WTC11 (cell line): ENCODE data around the gene BLMH. TPM values are rescaled to one million over a fixed set of nuclear protein-coding genes. Genes with fewer than 3 reads are reported as not detected.

Experiments used
- ATAC-seq: fragments of 200-7000 bp; cut with Tn5 transposase; 2 replicates; pipeline ENCODE4 v1.10.0; 2021; ENCODE audit warnings: mild to moderate bottlenecking, moderate library complexity
- CTCF ChIA-PET: fragments of 300-600 bp; sonication (Branson Sonifier 250); formaldehyde crosslinking; loops from one replicate; lab custom pipeline; 2021; ENCODE audit warnings: antibody characterized with exemption; lab: Charles Lee
- POLR2A ChIA-PET: fragments of 350-600 bp; sonication (Branson Sonifier 250); formaldehyde crosslinking; loops from one replicate; lab custom pipeline; 2021; ENCODE audit warnings: antibody characterized with exemption; lab: Charles Lee
- DNase-seq: peaks from one replicate; pipeline ENCODE4 v3.0.0; 2021; ENCODE audit warnings: low spot score
- H3K27ac Mint-ChIP-seq: 2 replicates; pipeline ENCODE4 v1.8.0; 2021; ENCODE audit warnings: mixed read lengths
- H3K27me3 Mint-ChIP-seq: 2 replicates; pipeline ENCODE4 v1.8.0; 2021; ENCODE audit warnings: low read depth, mild to moderate bottlenecking, moderate library complexity, mixed read lengths
- H3K36me3 Mint-ChIP-seq: 2 replicates; pipeline ENCODE4 v1.8.0; 2021; ENCODE audit warnings: mixed read lengths
- H3K4me1 Mint-ChIP-seq: 2 replicates; pipeline ENCODE4 v1.8.0; 2022; ENCODE audit warnings: mixed read lengths
- H3K4me3 Mint-ChIP-seq: 2 replicates; pipeline ENCODE4 v1.8.0; 2021; ENCODE audit warnings: mild to moderate bottlenecking, moderate library complexity, mixed read lengths
- H3K9me3 Mint-ChIP-seq: 2 replicates; pipeline ENCODE4 v1.8.0; 2021; ENCODE audit warnings: mixed read lengths
- ATF2 ChIP-seq: sonication (generic); formaldehyde crosslinking; IDR thresholded peaks from 2 replicates; pipeline ENCODE4 v1.8.1; 2022; ENCODE audit warnings: low read depth, missing genetic modification reagents, borderline replicate concordance
- ATF6 ChIP-seq: sonication (generic); formaldehyde crosslinking; IDR thresholded peaks from 2 replicates; pipeline ENCODE4 v1.8.1; 2023; ENCODE audit warnings: mild to moderate bottlenecking, missing genetic modification reagents
- E2F4 ChIP-seq: sonication (generic); formaldehyde crosslinking; IDR thresholded peaks from 2 replicates; pipeline ENCODE4 v1.8.1; 2022; ENCODE audit warnings: low read depth, mild to moderate bottlenecking, moderate library complexity, missing genetic modification reagents, borderline replicate concordance
- EMX1 ChIP-seq: fragments of 250-450 bp; sonication (Bioruptor Pico); IDR thresholded peaks from 2 replicates; pipeline ENCODE4 v1.8.0; 2021; ENCODE audit warnings: mild to moderate bottlenecking
- HMGXB4 ChIP-seq: sonication (generic); formaldehyde crosslinking; IDR thresholded peaks from 2 replicates; pipeline ENCODE4 v1.8.1; 2023; ENCODE audit warnings: mild to moderate bottlenecking, moderate library complexity, missing genetic modification reagents
- IRF2 ChIP-seq: sonication (generic); formaldehyde crosslinking; IDR thresholded peaks from 2 replicates; pipeline ENCODE4 v1.8.0; 2022; ENCODE audit warnings: low read depth, missing genetic modification reagents, borderline replicate concordance
- KAT7 ChIP-seq: sonication (generic); formaldehyde crosslinking; IDR thresholded peaks from 2 replicates; pipeline ENCODE4 v1.8.1; 2023; ENCODE audit warnings: missing genetic modification reagents, mild to moderate bottlenecking, borderline replicate concordance
- NFYB ChIP-seq: sonication (generic); formaldehyde crosslinking; conservative IDR thresholded peaks from 2 replicates; pipeline ENCODE4 v1.8.0; 2022; ENCODE audit warnings: low read depth, missing genetic modification reagents
- NR1H2 ChIP-seq: sonication (generic); formaldehyde crosslinking; IDR thresholded peaks from 2 replicates; pipeline ENCODE4 v1.9.0; 2021; ENCODE audit warnings: mild to moderate bottlenecking, moderate library complexity, missing genetic modification reagents
- NR2C2 ChIP-seq: sonication (generic); formaldehyde crosslinking; IDR thresholded peaks from 2 replicates; pipeline ENCODE4 v1.8.0; 2022; ENCODE audit warnings: mild to moderate bottlenecking, missing genetic modification reagents
- RELA ChIP-seq: sonication (generic); formaldehyde crosslinking; IDR thresholded peaks from 2 replicates; pipeline ENCODE4 v1.8.1; 2022; ENCODE audit warnings: missing genetic modification reagents, mild to moderate bottlenecking, borderline replicate concordance
- TEAD4 ChIP-seq: sonication (generic); formaldehyde crosslinking; IDR thresholded peaks from 2 replicates; pipeline ENCODE4 v1.8.0; 2022; ENCODE audit warnings: mild to moderate bottlenecking, missing genetic modification reagents
- ZBTB21 ChIP-seq: sonication (generic); formaldehyde crosslinking; IDR thresholded peaks from 2 replicates; pipeline ENCODE4 v1.8.1; 2023; ENCODE audit warnings: mild to moderate bottlenecking, missing genetic modification reagents, borderline replicate concordance
- ZMAT4 ChIP-seq: fragments of 250-450 bp; sonication (Bioruptor Pico); IDR thresholded peaks from 2 replicates; pipeline ENCODE4 v1.9.0; 2021; ENCODE audit warnings: mild to moderate bottlenecking
- ZNF416 ChIP-seq: fragments of 250-450 bp; sonication (Bioruptor Pico); IDR thresholded peaks from 2 replicates; pipeline ENCODE4 v1.9.0; 2021; ENCODE audit warnings: mild to moderate bottlenecking, inconsistent platforms
- ZNF423 ChIP-seq: fragments of 250-450 bp; sonication (Bioruptor Pico); IDR thresholded peaks from 2 replicates; pipeline ENCODE4 v2.1.2; 2022; ENCODE audit warnings: mild to moderate bottlenecking, moderate library complexity
- ZNF425 ChIP-seq: fragments of 250-450 bp; sonication (Bioruptor Pico); conservative IDR thresholded peaks from 2 replicates; pipeline ENCODE4 v1.9.0; 2021; ENCODE audit warnings: mild to moderate bottlenecking
- ZNF512 ChIP-seq: sonication (generic); formaldehyde crosslinking; IDR thresholded peaks from 2 replicates; pipeline ENCODE4 v1.8.1; 2022; ENCODE audit warnings: missing genetic modification reagents, borderline replicate concordance
- total RNA-seq: library from RNA; stranded (reverse); gene quantifications from 3 replicates; pipeline ENCODE4 v1.2.3, GENCODE V29; 2021

BLMH gene
- total RNA-seq, 1 experiment from 2014 or later = 63.9 TPM

- TF ChIP-seq HMGXB4 (CRISPR knock-in tag) (no peak), IRF2 (no peak), ATF2 (CRISPR knock-in tag) (no peak), E2F4 (CRISPR knock-in tag) (no peak), EMX1 (no peak), NR2C2 (CRISPR knock-in tag) (no peak), ATF6 (CRISPR knock-in tag) (no peak), ZBTB21 (CRISPR knock-in tag) (no peak), ZMAT4 (CRISPR knock-in tag) (no peak), ZNF423 (CRISPR knock-in tag) (no peak), ZNF416 (CRISPR knock-in tag) (no peak)
- TF ChIP-seq, all 79 proteins: peak for 0
Measured at GRCh38 chr17:30221346-30221745, 70.4 kb downstream of the BLMH start (continued).

- ChIA-PET CTCF (interaction anchor here (0.7 to 1.0 kb wide), 2 partner anchors 11 to 17 kb away, joined by 3 to 5 read pairs; no protein-coding TSS in a partner anchor), POLR2A (interaction anchor here (0.6 kb wide), 1 partner anchor 217 kb away, joined by 4 read pairs; no protein-coding TSS in a partner anchor)
- Mint-ChIP-seq H3K36me3 (no peaks in the 10 kb centered on the region), H3K9me3 (no peaks in the 10 kb centered on the region), H3K27me3 (no peaks in the 10 kb centered on the region; the same call in 1 of the 2 replicates), H3K4me3 (no peak overlapping the region), H3K4me1 (peaks cover 11% of the 10 kb centered on the region), H3K27ac (no peak overlapping the region)
- ATAC-seq = no peak
- no peak for DNase-seq
- TF ChIP-seq ATF6 (CRISPR knock-in tag) (no peak), EMX1 (no peak), TEAD4 (CRISPR knock-in tag) (no peak)
Measured at GRCh38 chr17:30220414-30220813, 71.3 kb downstream of the BLMH start.

GRCh38 chr17:30219833-30220232 is 71.9 kb downstream of the BLMH start:
- CTCF ChIA-PET = interaction anchor here (1.0 kb wide), 1 partner anchor 10 kb away, joined by 3 read pairs; no protein-coding TSS in a partner anchor
- Mint-ChIP-seq H3K9me3 (no peaks in the 10 kb centered on the region), H3K27me3 (no peaks in the 10 kb centered on the region; the same call in 1 of the 2 replicates), H3K4me3 (no peak overlapping the region), H3K36me3 (no peaks in the 10 kb centered on the region), H3K27ac (no peak overlapping the region), H3K4me1 (peaks cover 7% of the 10 kb centered on the region)
- DNase-seq (no peak), ATAC-seq (no peak)
- POLR2A ChIA-PET = no interaction called here
- TF ChIP-seq NR1H2 (no peak), NFYB (CRISPR knock-in tag) (no peak), ZNF425 (CRISPR knock-in tag) (no peak), ZNF512 (CRISPR knock-in tag) (no peak), ZMAT4 (CRISPR knock-in tag) (no peak), KAT7 (CRISPR knock-in tag) (no peak), RELA (CRISPR knock-in tag) (no peak)
